K562 (cell line): ENCODE results near the gene CABP4. TPM values are rescaled to one million over a fixed set of nuclear protein-coding genes. Genes with fewer than 3 reads are reported as not detected.

ENCODE experiments used
- ATAC-seq: fragments of 200-7000 bp; cut with Tn5 transposase; 3 replicates; pipeline ENCODE4 v1.9.1; 2020; ENCODE audit warnings: moderate library complexity
- BruUV-seq: library from RNA; stranded (reverse); fragments of 400-500 nt; replicated peaks from 2 replicates; lab custom pipeline; 2021; lab: Mats Ljungman, UMichigan
- CTCF ChIA-PET: fragments of 300-600 bp; formaldehyde crosslinking; extraction: SDS; loops from one replicate; lab custom pipeline; 2021; ENCODE audit warnings: low intra/inter-chr PET ratio; lab: Yijun Ruan, JAX
- POLR2A ChIA-PET: fragments of 300-600, 350-650 bp; sonication (Branson Sonifier 250); formaldehyde crosslinking; extraction: SDS; loops from one replicate; lab custom pipeline; 2021; ENCODE audit warnings: antibody characterized with exemption, inconsistent platforms; lab: Yijun Ruan, JAX
- DNase-seq, 4 experiments: peaks; one replicate each; pipeline versions ENCODE4 v3.0.0 to v3.0.0-alpha.2; 2011 to 2018; ENCODE audit warnings: low spot score in 3 of 4, mixed read lengths in 3 of 4; ENCODE audit errors: extremely low read depth in 1 of 4
- FAIRE-seq: peaks from 2 replicates; lab custom pipeline; 2011; peaks lifted over from hg19 to GRCh38; lab: Jason Lieb, UNC
- H2AFZ ChIP-seq: 2 replicates; pipeline ENCODE4 v1.6.0; 2011; ENCODE audit warnings: low read depth, low read length, control low read depth, inconsistent platforms
- H3K27ac ChIP-seq: fragments of 200-600 bp; 3 replicates; pipeline ENCODE4 v1.8.0; 2011; ENCODE audit warnings: low read depth, mild to moderate bottlenecking, control low read depth, inconsistent platforms, low read length, moderate library complexity, mixed read lengths; ENCODE audit errors: extremely low read depth
- H3K27me3 ChIP-seq, 2 experiments: fragments of 300-600 bp in 1 of 2; 2 replicates in 1 of 2; 3 replicates in 1 of 2; pipeline versions ENCODE4 v1.6.0 to v1.8.0; 2011; ENCODE audit warnings: inconsistent platforms in 2 of 2, low read length in 2 of 2, mild to moderate bottlenecking in 1 of 2, mixed read lengths in 1 of 2, moderate library complexity in 1 of 2; ENCODE audit not compliant: control insufficient read depth in 2 of 2, insufficient read depth in 2 of 2
- H3K36me3 ChIP-seq: fragments of 300-600 bp; 3 replicates; pipeline ENCODE4 v1.8.0; 2011; ENCODE audit warnings: mild to moderate bottlenecking, low read length, inconsistent platforms; ENCODE audit not compliant: control insufficient read depth, insufficient read depth
- H3K4me1 ChIP-seq, 2 experiments: fragments of 200-600 bp in 1 of 2; replicated peaks in 1 of 2; 2 replicates in 1 of 2; 3 replicates in 1 of 2; pipeline versions ENCODE4 v1.5.1 to v1.8.0; 2011; ENCODE audit warnings: inconsistent platforms in 2 of 2, low read length in 2 of 2, mild to moderate bottlenecking in 1 of 2, mixed read lengths in 1 of 2, moderate library complexity in 1 of 2; ENCODE audit not compliant: control insufficient read depth in 2 of 2, insufficient read depth in 2 of 2
- H3K4me2 ChIP-seq: 2 replicates; pipeline ENCODE4 v1.6.1; 2011; ENCODE audit warnings: low read length, control low read depth, inconsistent platforms, mixed read lengths; ENCODE audit not compliant: insufficient read depth
- H3K4me3 ChIP-seq: fragments of 200-600 bp; sonication (generic), shearing (Covaris generic); 2 replicates; pipeline ENCODE4 v1.5.1; 2016; ENCODE audit warnings: control low read depth, inconsistent platforms
- H3K79me2 ChIP-seq: fragments of 200-600 bp; 3 replicates; pipeline ENCODE4 v1.8.0; 2011; ENCODE audit warnings: low read length, inconsistent platforms; ENCODE audit not compliant: control insufficient read depth, insufficient read depth
- H3K9ac ChIP-seq, 2 experiments: 2 replicates each; pipeline versions ENCODE4 v1.6.0 to v1.6.1; 2011; ENCODE audit warnings: low read depth in 2 of 2, low read length in 2 of 2, control low read depth in 1 of 2, inconsistent platforms in 1 of 2, mild to moderate bottlenecking in 1 of 2, mixed read lengths in 1 of 2; ENCODE audit not compliant: insufficient read depth in 1 of 2
- H3K9me1 ChIP-seq: one replicate; pipeline ENCODE4 v1.6.0; 2011; ENCODE audit warnings: inconsistent platforms, mild to moderate bottlenecking, low read length, moderate library complexity; ENCODE audit not compliant: control insufficient read depth, insufficient read depth
- H3K9me3 ChIP-seq: replicated peaks from 2 replicates; pipeline ENCODE4 v1.5.1; 2011; ENCODE audit warnings: low read depth, low read length, inconsistent platforms; ENCODE audit not compliant: control insufficient read depth, insufficient read depth
- H4K20me1 ChIP-seq: replicated peaks from 2 replicates; pipeline ENCODE4 v1.6.1; 2011; ENCODE audit warnings: low read length, inconsistent platforms, mixed read lengths; ENCODE audit not compliant: control insufficient read depth, insufficient read depth
- KAT7 ChIP-seq: sonication (generic); formaldehyde crosslinking; IDR thresholded peaks from 2 replicates; pipeline ENCODE4 v1.8.0; 2022; ENCODE audit warnings: missing genetic modification reagents, mild to moderate bottlenecking, borderline replicate concordance
- KHSRP ChIP-seq: fragments of 450-650 bp; IDR thresholded peaks from 2 replicates; pipeline ENCODE4 v1.6.1; 2017
- NFIC ChIP-seq: fragments of 450-650 bp; IDR thresholded peaks from 2 replicates; pipeline ENCODE4 v1.6.1; 2017; ENCODE audit warnings: mild to moderate bottlenecking, inconsistent platforms
- POLR2G ChIP-seq: fragments of 200-400 bp; formaldehyde crosslinking; IDR thresholded peaks from 2 replicates; pipeline ENCODE4 v1.6.1; 2017; ENCODE audit warnings: low read depth, mild to moderate bottlenecking, antibody characterized with exemption, low read length, moderate library complexity
- SLC30A9 ChIP-seq: fragments of 250-450 bp; sonication (Bioruptor Pico); IDR thresholded peaks from 2 replicates; pipeline ENCODE4 v1.8.0; 2022; ENCODE audit warnings: mild to moderate bottlenecking, moderate library complexity
- ZBTB7A ChIP-seq: IDR thresholded peaks from 2 replicates; pipeline ENCODE4 v1.6.1; 2011; ENCODE audit warnings: low read depth, mild to moderate bottlenecking, low read length, moderate library complexity, borderline replicate concordance; ENCODE audit not compliant: control insufficient read depth
- ZKSCAN1 ChIP-seq: fragments of 150-350 bp; IDR thresholded peaks from 2 replicates; pipeline ENCODE4 v1.6.1; 2016; ENCODE audit warnings: low read depth, low read length
- ZNF740 ChIP-seq, 3 experiments: fragments of 200-800 bp in 1 of 3; sonication (Bioruptor generic) in 1 of 3; sonication (generic) in 1 of 3; formaldehyde crosslinking in 1 of 3; IDR thresholded peaks; 2 replicates each; pipeline versions ENCODE4 v1.6.1 to v1.8.0; 2016 to 2022; ENCODE audit warnings: mild to moderate bottlenecking in 2 of 3, missing compliant biosample characterization in 2 of 3, missing genetic modification characterization in 2 of 3, missing genetic modification reagents in 1 of 3
- WGBS: fragments of 100-300 bp; shearing (Covaris generic); methylation state at CpG from one replicate; pipeline ENCODE4 v1.1.6; 2016; ENCODE audit warnings: low coverage, mixed read lengths; ENCODE audit not compliant: insufficient coverage; ENCODE audit errors: missing lambda C conversion rate; 5-methylcytosine and 5-hydroxymethylcytosine counted together
- in situ Hi-C: fragments of 300-500 bp; cut with MboI; formaldehyde crosslinking; loops from 4 replicates; pipeline ENCODE4 v1.15.0; 2018; ENCODE audit warnings: inconsistent platforms, mixed read lengths
- intact Hi-C: fragments of 100-400 bp; cut with micrococcal nuclease; formaldehyde crosslinking; loops from 2 replicates; pipeline ENCODE4 v1.14.2; 2022
- polyA plus RNA-seq, 8 experiments: library from polyadenylated mRNA; depleted of rRNA in 4 of 8; stranded (reverse) in 5 of 8; unstranded in 3 of 8; fragments of >200 nt; fragmentation: Nextera tagmentation in 2 of 8; fragmentation: Illumina TruSeq in 1 of 8; extraction: Ambion mirVana in 2 of 8; extraction: Trizol in 1 of 8; gene quantifications; 2 replicates each; pipeline versions ENCODE4 v1.2.1 to v1.2.3, GENCODE V29; 2011 to 2014; ENCODE audit warnings: inconsistent platforms in 1 of 8, missing spikeins in 1 of 8
- total RNA-seq, 7 experiments: library from RNA; depleted of rRNA in 6 of 7; stranded (reverse); fragments of >200 nt in 6 of 7; fragmentation: Illumina TruSeq in 2 of 7; extraction: Trizol in 2 of 7; gene quantifications; 2 replicates each; pipeline versions ENCODE4 v1.2.1 to v1.2.3, GENCODE V29; 2011 to 2021; ENCODE audit warnings: low replicate concordance in 1 of 7

CABP4 gene
- total and polyA plus RNA-seq, 9 of the 15 experiments (the other 6 are each of a cell fraction or from before 2014, with no cell fraction given): 0.11 TPM; not detected in 8

GRCh38 chr11:67416416-67417335 is 38.5 kb upstream of the CABP4 start:
- Histone ChIP-seq H3K4me1 (peaks cover 19 to 77% of the 10 kb centered on the region in 2 experiments), H3K4me3 (no peak overlapping the region), H3K79me2 (peaks cover 8% of the 10 kb centered on the region; the same call in 1 of the 3 replicates), H4K20me1 (no peaks in the 10 kb centered on the region; the same call in 1 of the 2 replicates), H3K4me2 (no peak overlapping the region), H3K36me3 (no peaks in the 10 kb centered on the region), H3K9ac (no peak overlapping the region), H3K27me3 (no peaks in the 10 kb centered on the region), H3K27ac (no peak overlapping the region), H3K9me1 (no peaks in the 10 kb centered on the region), H2AFZ (no peak overlapping the region), H3K9me3 (no peaks in the 10 kb centered on the region)
- ATAC-seq (no peak), DNase-seq (no peak), FAIRE-seq (peak; percentile 69)
- in situ Hi-C loops: no loop called here
- no TSS peak for BruUV-seq
- CTCF ChIA-PET: no interaction called here
- POLR2A ChIA-PET: interaction anchor here (0.7 to 2.3 kb wide), 4 partner anchors 8 to 622 kb away, joined by 3 to 8 read pairs (median 5); partner anchors contain the start of gene PPP1CA
- intact Hi-C loops: no loop called here
- TF ChIP-seq NFIC (peak; percentile 68), ZKSCAN1 (peak; percentile 96), POLR2G (0 out of 2 replicates have a peak, but pooled peaks have one; percentile 27), ZBTB7A (no peak), SLC30A9 (CRISPR knock-in tag) (no peak), ZNF740 (CRISPR knock-in tag; IDR thresholded peaks at IDR 0.05) (peak; percentile 32; the same call in 1 of the 2 replicates), ZNF740 (tag; IDR thresholded peaks at IDR 0.05) (no peak), KHSRP (no peak), KAT7 (no peak)
- WGBS: 40% methylated on average over 21 of the region's 21 CpGs
